Measurements from ENCODE around the gene CACNA2D2. TPM values are rescaled to one million over a fixed set of nuclear protein-coding genes. Genes with fewer than 3 reads are reported as not detected.

Gene CACNA2D2
- total RNA-seq, 1 experiment from 2014 or later, result 27.7 TPM

DNA sequence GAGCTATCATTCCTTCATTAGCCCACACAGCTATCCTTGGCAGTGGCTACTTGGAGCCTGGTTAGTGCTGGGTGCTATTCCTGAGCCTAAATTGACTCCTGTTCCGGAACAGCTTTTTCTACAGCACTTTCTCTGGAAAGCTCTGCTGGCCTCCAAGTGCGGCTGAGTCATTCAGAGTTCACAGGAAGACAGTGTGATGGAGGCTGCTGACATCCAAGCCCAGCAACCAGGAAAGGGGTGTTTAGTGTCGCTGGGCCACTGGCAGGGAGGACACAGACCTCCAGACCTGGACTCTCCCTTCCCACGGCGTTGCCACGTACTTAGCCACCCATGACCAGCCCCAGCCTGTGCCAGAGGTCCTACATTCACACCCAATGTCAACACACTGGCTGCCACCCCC is 28.7 kb downstream of the CACNA2D2 start:
- no peak overlapping the region for H2BK120ac ChIP-seq (ENCODE audit: low read depth, low read length, poor library complexity, severe bottlenecking)
- no peak overlapping the region for H2BK15ac ChIP-seq (ENCODE audit: low read depth, low read length)
- H3K27me3 ChIP-seq (ENCODE audit: insufficient read depth, low read length), result no peaks in the 10 kb centered on the region
- H3K4ac ChIP-seq (ENCODE audit: low read depth, low read length), result no peak overlapping the region
- no peaks in the 10 kb centered on the region for H3K4me1 ChIP-seq (ENCODE audit: insufficient read depth, low read length)
- H4K20me1 ChIP-seq (ENCODE audit: control insufficient read depth, insufficient read depth, insufficient read length), result no peaks in the 10 kb centered on the region
- H3K36me3 Mint-ChIP-seq (ENCODE audit: insufficient read depth in 1 of 3, low read depth in 3 of 3), result peaks cover 1 to 6% (median 6%) of the 10 kb centered on the region in 3 experiments; a peak in 5 of 7 replicates
- H3K4me3 Mint-ChIP-seq, result no peak overlapping the region
- no peak overlapping the region for H3K23ac ChIP-seq (ENCODE audit: insufficient read length, low read depth, low read length)
- no peak overlapping the region for H3K27ac Mint-ChIP-seq
- no peak overlapping the region for H4K5ac ChIP-seq (ENCODE audit: insufficient read length, low read depth, low read length)
- H3K27me3 Mint-ChIP-seq (ENCODE audit: low read depth), result no peaks in the 10 kb centered on the region
- H2AFZ ChIP-seq (ENCODE audit: low read length), result no peak overlapping the region
- H3K23me2 ChIP-seq (ENCODE audit: insufficient read length, low read depth, low read length, poor library complexity, severe bottlenecking), result no peaks in the 10 kb centered on the region
- no peak overlapping the region for H4K8ac ChIP-seq (replicated peaks; ENCODE audit: insufficient read length, low read depth, low read length)
- no peak overlapping the region for H3K56ac ChIP-seq (ENCODE audit: insufficient read length, low read depth, low read length)
- no peak overlapping the region; the same call in 1 of the 2 replicates for H3K14ac ChIP-seq (ENCODE audit: insufficient read depth, low read length)
- H2BK20ac ChIP-seq (ENCODE audit: low read depth, low read length, poor library complexity, severe bottlenecking), result no peak overlapping the region
- H3K79me2 ChIP-seq (ENCODE audit: insufficient read depth, low read length), result no peaks in the 10 kb centered on the region
- no peak overlapping the region for H2BK12ac ChIP-seq (ENCODE audit: insufficient read length, low read depth, low read length)
- DNase-seq, result no peak
- H3K4me2 ChIP-seq (ENCODE audit: insufficient read depth, insufficient read length, low read length), result no peak overlapping the region
- peaks cover 2 to 14% of the 10 kb centered on the region in 2 experiments for H3K4me1 Mint-ChIP-seq
- TF ChIP-seq, protein P1, sequence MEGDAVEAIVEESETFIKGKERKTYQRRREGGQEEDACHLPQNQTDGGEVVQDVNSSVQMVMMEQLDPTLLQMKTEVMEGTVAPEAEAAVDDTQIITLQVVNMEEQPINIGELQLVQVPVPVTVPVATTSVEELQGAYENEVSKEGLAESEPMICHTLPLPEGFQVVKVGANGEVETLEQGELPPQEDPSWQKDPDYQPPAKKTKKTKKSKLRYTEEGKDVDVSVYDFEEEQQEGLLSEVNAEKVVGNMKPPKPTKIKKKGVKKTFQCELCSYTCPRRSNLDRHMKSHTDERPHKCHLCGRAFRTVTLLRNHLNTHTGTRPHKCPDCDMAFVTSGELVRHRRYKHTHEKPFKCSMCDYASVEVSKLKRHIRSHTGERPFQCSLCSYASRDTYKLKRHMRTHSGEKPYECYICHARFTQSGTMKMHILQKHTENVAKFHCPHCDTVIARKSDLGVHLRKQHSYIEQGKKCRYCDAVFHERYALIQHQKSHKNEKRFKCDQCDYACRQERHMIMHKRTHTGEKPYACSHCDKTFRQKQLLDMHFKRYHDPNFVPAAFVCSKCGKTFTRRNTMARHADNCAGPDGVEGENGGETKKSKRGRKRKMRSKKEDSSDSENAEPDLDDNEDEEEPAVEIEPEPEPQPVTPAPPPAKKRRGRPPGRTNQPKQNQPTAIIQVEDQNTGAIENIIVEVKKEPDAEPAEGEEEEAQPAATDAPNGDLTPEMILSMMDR (conservative IDR thresholded peaks at IDR 0.05), result no peak
- no peak overlapping the region for H3K27ac ChIP-seq (ENCODE audit: insufficient read length, low read depth, low read length)
- H3T11ph ChIP-seq (ENCODE audit: low read length), result no peak overlapping the region
- H3K18ac ChIP-seq (ENCODE audit: insufficient read length, low read depth, low read length), result no peak overlapping the region
- H2BK5ac ChIP-seq (ENCODE audit: insufficient read length, low read length), result no peak overlapping the region
- H2AK5ac ChIP-seq (ENCODE audit: insufficient read length, low read length), result no peak overlapping the region
- no peak overlapping the region for H3K9ac ChIP-seq (ENCODE audit: extremely low read depth, insufficient read length, low read length)
- H3K9me3 ChIP-seq (ENCODE audit: control insufficient read depth, low read depth, low read length), result no peaks in the 10 kb centered on the region
- H3K79me1 ChIP-seq (ENCODE audit: insufficient read depth, low read depth, low read length, poor library complexity, severe bottlenecking), result no peaks in the 10 kb centered on the region
- WGBS (ENCODE audit: extremely low coverage, insufficient read length, low lambda C conversion rate), result no CpG with 5 or more reads among the region's 6 CpGs
- no peak overlapping the region for H4K91ac ChIP-seq (ENCODE audit: insufficient read length, low read depth, low read length)
- no peaks in the 10 kb centered on the region for H3K9me3 Mint-ChIP-seq
